CD4-positive, alpha-beta memory T cell (primary cell): ENCODE measurements around the gene SRM. TPM values are rescaled to one million over a fixed set of nuclear protein-coding genes. Genes with fewer than 3 reads are reported as not detected.

Source experiments
- CTCF ChIA-PET: fragments of 350-600 bp; sonication (Branson Sonifier 250); formaldehyde crosslinking; loops from one replicate; lab custom pipeline; 2021; ENCODE audit warnings: inconsistent platforms; ENCODE audit not compliant: partially characterized antibody; lab: Charles Lee
- POLR2A ChIA-PET: fragments of 350-600 bp; sonication (Branson Sonifier 250); formaldehyde crosslinking; loops from one replicate; lab custom pipeline; 2021; ENCODE audit not compliant: partially characterized antibody; lab: Charles Lee
- DNase-seq, 5 donors: peaks; one replicate each; pipeline versions ENCODE4 v3.0.0 to v3.0.0-alpha.2; 2020 to 2022; ENCODE audit warnings: mixed read lengths in 1 of 5
- H3K27ac ChIP-seq: one replicate; pipeline ENCODE4 v1.7.0; 2013; ENCODE audit warnings: low read depth, low read length
- H3K27me3 ChIP-seq: 2 replicates; pipeline ENCODE4 v1.7.0; 2013; ENCODE audit warnings: mild to moderate bottlenecking, low read length, moderate library complexity; ENCODE audit not compliant: insufficient read depth
- H3K36me3 ChIP-seq: 2 replicates; pipeline ENCODE4 v1.7.0; 2013; ENCODE audit warnings: mild to moderate bottlenecking, low read length, moderate library complexity; ENCODE audit not compliant: insufficient read depth
- H3K4me1 ChIP-seq: 2 replicates; pipeline ENCODE4 v1.7.0; 2013; ENCODE audit warnings: mild to moderate bottlenecking, low read length, moderate library complexity; ENCODE audit not compliant: insufficient read depth
- H3K4me3 ChIP-seq, 2 donors: one replicate each; pipeline ENCODE4 v1.7.0; 2013; ENCODE audit warnings: low read length in 2 of 2, mild to moderate bottlenecking in 1 of 2
- H3K9me3 ChIP-seq, 2 donors: one replicate each; pipeline ENCODE4 v1.7.0; 2013; ENCODE audit warnings: low read length in 2 of 2, control low read depth in 1 of 2; ENCODE audit not compliant: control insufficient read depth in 1 of 2
- H3K27ac Mint-ChIP-seq, 7 donors: one replicate each; pipeline ENCODE4 v1.8.0; 2020 to 2021; ENCODE audit warnings: mixed read lengths in 7 of 7, mild to moderate bottlenecking in 6 of 7, inconsistent platforms in 3 of 7, moderate library complexity in 3 of 7
- H3K27me3 Mint-ChIP-seq, 2 donors: one replicate each; pipeline ENCODE4 v1.8.0; 2020 to 2021; ENCODE audit warnings: mixed read lengths in 2 of 2
- H3K36me3 Mint-ChIP-seq, 2 donors: one replicate each; pipeline ENCODE4 v1.8.0; 2020 to 2021; ENCODE audit warnings: mixed read lengths in 2 of 2, inconsistent platforms in 1 of 2, mild to moderate bottlenecking in 1 of 2
- H3K4me1 Mint-ChIP-seq, 4 donors: one replicate each; pipeline ENCODE4 v1.8.0; 2020 to 2021; ENCODE audit warnings: mixed read lengths in 4 of 4, mild to moderate bottlenecking in 1 of 4
- H3K4me3 Mint-ChIP-seq, 8 donors: one replicate each; pipeline ENCODE4 v1.8.0; 2020 to 2021; ENCODE audit warnings: mixed read lengths in 8 of 8, mild to moderate bottlenecking in 7 of 8, moderate library complexity in 6 of 8, inconsistent platforms in 3 of 8
- H3K9me3 Mint-ChIP-seq, 8 donors: one replicate each; pipeline ENCODE4 v1.8.0; 2020 to 2021; ENCODE audit warnings: mixed read lengths in 8 of 8, mild to moderate bottlenecking in 5 of 8, inconsistent platforms in 3 of 8, moderate library complexity in 1 of 8
- intact Hi-C: fragments of 100-400 bp; cut with micrococcal nuclease; formaldehyde crosslinking; loops from one replicate; pipeline ENCODE4 v1.15.1; 2023
- polyA plus RNA-seq, 2 donors: library from polyadenylated mRNA; unstranded; fragments of 300-500 nt; fragmentation: Illumina TruSeq; gene quantifications; one replicate each; pipeline ENCODE4 v1.2.3, GENCODE V29; 2021
- total RNA-seq, 2 experiments: library from RNA; stranded (reverse); gene quantifications; one replicate each; pipeline ENCODE4 v1.2.3, GENCODE V29; 2021

SRM gene
- total and polyA plus RNA-seq, 4 experiments from 2014 or later = 53.1 to 162 (median 59.1) TPM

DNA sequence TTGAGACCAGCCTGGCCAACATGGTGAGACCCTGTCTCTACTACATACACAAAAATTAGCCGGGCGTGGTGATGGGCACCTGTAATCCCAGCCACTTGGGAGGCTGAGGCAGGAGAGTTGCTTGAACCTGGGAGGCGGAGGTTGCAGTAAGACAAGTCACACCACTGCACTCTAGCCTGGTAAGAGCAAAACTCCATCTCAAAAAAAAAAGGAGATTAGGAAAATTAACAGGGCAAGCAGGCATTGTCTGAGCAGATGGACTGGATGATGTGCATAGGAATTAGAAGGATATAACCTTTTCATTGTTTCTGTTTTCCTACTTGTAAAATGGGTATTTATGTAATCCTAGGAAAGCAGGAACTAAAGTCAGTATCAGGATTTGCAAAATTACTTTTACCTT is 31.8 kb downstream of the SRM start:
- ChIA-PET CTCF (interaction anchor here (1.6 kb wide), 1 partner anchor 9 kb away, joined by 8 read pairs; no protein-coding TSS in a partner anchor), POLR2A (interaction anchor here (1.5 kb wide), 1 partner anchor 16 kb away, joined by 4 read pairs; the partner anchor contains the start of gene TARDBP)
- Histone ChIP-seq H3K9me3 (no peaks in the 10 kb centered on the region), H3K27me3 (no peaks in the 10 kb centered on the region), H3K36me3 (peaks cover 23% of the 10 kb centered on the region), H3K4me1 (no peaks in the 10 kb centered on the region), H3K4me3 (no peak overlapping the region), H3K27ac (no peak overlapping the region)
- peaks cover 9 to 21% (median 14%) of the 10 kb centered on the region in 4 donors for H3K4me1 Mint-ChIP-seq
- no peaks in the 10 kb centered on the region for H3K27me3 Mint-ChIP-seq
- no peak overlapping the region for H3K4me3 Mint-ChIP-seq
- no peak for DNase-seq
- intact Hi-C loops = no loop called here
- no peaks in the 10 kb centered on the region for H3K9me3 Mint-ChIP-seq
- H3K27ac Mint-ChIP-seq = no peak overlapping the region
- peaks cover 29 to 55% of the 10 kb centered on the region in 2 donors for H3K36me3 Mint-ChIP-seq

DNA sequence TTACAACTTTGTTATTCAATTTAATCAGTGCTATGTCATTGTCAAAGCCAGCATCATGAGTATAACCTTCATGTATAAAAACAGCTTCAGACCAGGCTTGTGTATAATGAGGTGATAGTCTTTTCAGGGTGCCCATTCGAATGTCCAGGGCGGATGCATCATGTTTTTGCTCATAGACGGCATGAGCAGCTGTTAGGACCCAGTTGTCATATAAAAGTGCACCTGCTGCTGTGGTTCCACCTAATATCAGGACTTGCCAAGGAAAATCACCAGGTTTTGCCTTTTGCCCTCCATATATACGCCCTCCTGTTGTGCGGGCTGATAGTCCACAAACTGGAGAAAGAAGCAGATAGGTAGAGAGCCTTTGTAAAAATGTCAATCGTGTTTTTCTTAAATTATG is 32.5 kb downstream of the SRM start:
- intact Hi-C loops = no loop called here
- POLR2A ChIA-PET = interaction anchor here (0.6 to 1.5 kb wide), 3 partner anchors 15 to 37 kb away, joined by 3 to 4 read pairs (median 3); partner anchors contain the start of gene TARDBP
- no peaks in the 10 kb centered on the region for H3K9me3 Mint-ChIP-seq
- H3K36me3 ChIP-seq = peaks cover 25% of the 10 kb centered on the region
- H3K4me1 ChIP-seq = no peaks in the 10 kb centered on the region
- no peak overlapping the region for H3K27ac ChIP-seq
- no peak overlapping the region for H3K4me3 Mint-ChIP-seq
- H3K36me3 Mint-ChIP-seq = peaks cover 36 to 62% of the 10 kb centered on the region in 2 donors
- no peaks in the 10 kb centered on the region for H3K27me3 ChIP-seq
- no peak for DNase-seq
- CTCF ChIA-PET = interaction anchor here (1.1 to 1.6 kb wide), 2 partner anchors 8 to 10 kb away, joined by 3 to 8 read pairs; no protein-coding TSS in a partner anchor
- no peak overlapping the region for H3K27ac Mint-ChIP-seq
- H3K4me1 Mint-ChIP-seq = peaks cover 14 to 23% (median 16%) of the 10 kb centered on the region in 4 donors
- no peaks in the 10 kb centered on the region for H3K27me3 Mint-ChIP-seq
- no peaks in the 10 kb centered on the region for H3K9me3 ChIP-seq
- no peak overlapping the region for H3K4me3 ChIP-seq

DNA sequence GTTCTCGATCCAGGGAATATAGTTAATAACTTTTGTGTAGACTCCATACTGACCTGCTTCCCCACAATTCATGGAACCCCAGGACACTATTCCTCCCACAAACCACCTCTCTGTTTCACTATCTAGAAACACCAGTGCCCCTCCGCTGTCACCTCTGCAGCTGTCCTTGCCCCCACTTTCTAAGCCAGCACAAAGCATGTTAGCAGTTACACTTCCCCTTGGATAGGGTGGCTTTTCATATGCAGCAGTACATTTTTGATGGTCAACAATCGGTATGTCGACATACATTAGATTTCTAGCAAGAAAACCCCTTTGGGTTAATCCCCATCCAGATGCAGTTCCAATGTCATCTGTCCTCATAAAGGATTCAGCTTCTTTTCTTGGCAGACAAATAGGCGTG is 32.9 kb downstream of the SRM start:
- Histone ChIP-seq H3K36me3 (peaks cover 29% of the 10 kb centered on the region), H3K9me3 (no peaks in the 10 kb centered on the region), H3K27ac (no peak overlapping the region), H3K27me3 (no peaks in the 10 kb centered on the region), H3K4me1 (no peaks in the 10 kb centered on the region), H3K4me3 (no peak overlapping the region)
- no peak overlapping the region for H3K4me3 Mint-ChIP-seq
- peak overlapping the region in 2 of 7 donors; percentile 6 to 17 for H3K27ac Mint-ChIP-seq
- no peak for DNase-seq
- no peaks in the 10 kb centered on the region for H3K27me3 Mint-ChIP-seq
- H3K36me3 Mint-ChIP-seq = peaks cover 40 to 66% of the 10 kb centered on the region in 2 donors
- H3K4me1 Mint-ChIP-seq = peaks cover 18 to 28% (median 19%) of the 10 kb centered on the region in 4 donors
- ChIA-PET CTCF (interaction anchor here (1.1 to 1.6 kb wide), 2 partner anchors 9 to 10 kb away, joined by 3 to 8 read pairs; no protein-coding TSS in a partner anchor), POLR2A (interaction anchor here (0.6 to 1.5 kb wide), 3 partner anchors 14 to 36 kb away, joined by 3 to 4 read pairs (median 3); partner anchors contain the start of gene TARDBP)
- H3K9me3 Mint-ChIP-seq = no peaks in the 10 kb centered on the region
- intact Hi-C loops = no loop called here

DNA sequence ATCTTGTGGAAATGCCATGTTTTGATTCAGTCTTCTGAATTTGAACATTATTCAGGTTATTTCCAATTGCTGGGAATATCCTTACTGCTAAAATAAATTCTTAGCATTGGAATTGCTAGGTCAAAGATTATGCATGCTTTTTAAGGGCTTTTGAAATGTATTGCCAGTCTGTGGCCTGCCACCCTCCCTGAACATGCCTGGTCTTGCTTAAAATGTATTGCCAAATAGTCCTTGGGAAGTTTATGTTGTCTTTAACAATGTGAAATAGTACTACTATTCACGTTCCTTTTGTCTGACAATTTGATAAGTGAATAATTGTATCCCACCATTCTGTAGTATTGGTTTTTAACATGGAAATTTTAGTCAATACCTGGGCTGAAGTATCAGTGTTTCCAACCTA is 33.8 kb downstream of the SRM start:
- no peak overlapping the region for H3K27ac ChIP-seq
- no peaks in the 10 kb centered on the region for H3K9me3 ChIP-seq
- ChIA-PET CTCF (no interaction called here), POLR2A (no interaction called here)
- H3K9me3 Mint-ChIP-seq = no peaks in the 10 kb centered on the region
- no peak overlapping the region for H3K4me3 Mint-ChIP-seq
- H3K4me1 ChIP-seq = no peaks in the 10 kb centered on the region
- H3K27me3 ChIP-seq = no peaks in the 10 kb centered on the region
- H3K4me1 Mint-ChIP-seq = peaks cover 19 to 29% (median 20%) of the 10 kb centered on the region in 4 donors
- peaks cover 42 to 75% of the 10 kb centered on the region in 2 donors for H3K36me3 Mint-ChIP-seq
- H3K27me3 Mint-ChIP-seq = no peaks in the 10 kb centered on the region
- DNase-seq = no peak
- H3K27ac Mint-ChIP-seq = no peak overlapping the region
- peaks cover 38% of the 10 kb centered on the region for H3K36me3 ChIP-seq
- H3K4me3 ChIP-seq = no peak overlapping the region
- intact Hi-C loops = no loop called here

DNA sequence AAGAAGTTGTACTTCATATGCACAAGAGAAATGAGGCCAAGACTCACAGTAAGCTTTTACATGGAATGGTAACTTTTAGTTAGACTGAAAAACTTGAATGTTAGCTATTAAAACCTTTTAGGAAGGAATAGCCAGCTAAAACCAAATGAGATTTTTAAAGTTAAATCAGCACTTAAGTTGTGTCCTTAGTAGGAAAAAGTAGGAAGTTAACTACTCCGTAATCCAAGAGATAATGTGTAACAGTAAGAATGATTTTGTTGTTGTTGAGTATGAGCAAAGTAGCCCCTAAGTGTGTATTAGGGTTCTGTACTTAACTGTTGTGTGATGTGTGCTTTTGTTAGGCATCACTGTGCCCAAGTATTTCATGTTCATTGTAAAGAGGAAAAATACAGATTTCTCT is 34.2 kb downstream of the SRM start:
- no peak for DNase-seq
- Histone ChIP-seq H3K36me3 (peaks cover 42% of the 10 kb centered on the region), H3K9me3 (no peaks in the 10 kb centered on the region), H3K27ac (no peak overlapping the region), H3K4me1 (no peaks in the 10 kb centered on the region), H3K4me3 (no peak overlapping the region), H3K27me3 (no peaks in the 10 kb centered on the region)
- intact Hi-C loops = no loop called here
- ChIA-PET POLR2A (interaction anchor here (1.5 kb wide), 1 partner anchor 13 kb away, joined by 4 read pairs; the partner anchor contains the start of gene TARDBP), CTCF (no interaction called here)
- H3K9me3 Mint-ChIP-seq = no peaks in the 10 kb centered on the region
- H3K27me3 Mint-ChIP-seq = no peaks in the 10 kb centered on the region
- peak overlapping the region in 1 of 7 donors; percentile 46 for H3K27ac Mint-ChIP-seq
- no peak overlapping the region for H3K4me3 Mint-ChIP-seq
- peaks cover 41 to 79% of the 10 kb centered on the region in 2 donors for H3K36me3 Mint-ChIP-seq
- peaks cover 19 to 29% (median 20%) of the 10 kb centered on the region in 4 donors for H3K4me1 Mint-ChIP-seq

DNA sequence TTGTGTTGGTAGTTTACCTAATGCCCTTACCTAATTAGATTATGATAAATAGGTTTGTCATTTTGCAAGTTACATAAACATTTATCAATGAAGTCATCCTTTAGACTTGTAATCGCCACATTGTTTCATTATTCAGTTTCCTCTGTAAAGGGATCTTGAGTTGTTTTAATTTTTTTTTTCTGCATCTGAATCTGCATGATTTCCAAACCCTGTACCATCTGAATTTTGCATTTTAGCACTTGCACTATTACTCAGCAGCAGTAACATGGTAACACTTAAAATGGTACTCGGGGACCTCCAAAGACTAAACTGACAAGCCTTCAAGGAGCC is 35.0 kb downstream of the SRM start:
- no peaks in the 10 kb centered on the region for H3K27me3 ChIP-seq
- Mint-ChIP-seq H3K4me1 (peaks cover 19 to 29% (median 20%) of the 10 kb centered on the region in 4 donors), H3K4me3 (no peak overlapping the region), H3K27ac (peak overlapping the region in 1 of 7 donors; percentile 27), H3K27me3 (no peaks in the 10 kb centered on the region), H3K9me3 (no peaks in the 10 kb centered on the region), H3K36me3 (peaks cover 44 to 79% of the 10 kb centered on the region in 2 donors)
- H3K4me3 ChIP-seq = no peak overlapping the region
- H3K4me1 ChIP-seq = no peaks in the 10 kb centered on the region
- no peak for DNase-seq
- peaks cover 50% of the 10 kb centered on the region for H3K36me3 ChIP-seq
- POLR2A ChIA-PET = interaction anchor here (1.5 kb wide), 1 partner anchor 12 kb away, joined by 4 read pairs; the partner anchor contains the start of gene TARDBP
- intact Hi-C loops = no loop called here
- H3K27ac ChIP-seq = no peak overlapping the region
- CTCF ChIA-PET = interaction anchor here (1.1 to 1.4 kb wide), 2 partner anchors 11 to 13 kb away, joined by 3 read pairs; no protein-coding TSS in a partner anchor
- no peaks in the 10 kb centered on the region for H3K9me3 ChIP-seq

DNA sequence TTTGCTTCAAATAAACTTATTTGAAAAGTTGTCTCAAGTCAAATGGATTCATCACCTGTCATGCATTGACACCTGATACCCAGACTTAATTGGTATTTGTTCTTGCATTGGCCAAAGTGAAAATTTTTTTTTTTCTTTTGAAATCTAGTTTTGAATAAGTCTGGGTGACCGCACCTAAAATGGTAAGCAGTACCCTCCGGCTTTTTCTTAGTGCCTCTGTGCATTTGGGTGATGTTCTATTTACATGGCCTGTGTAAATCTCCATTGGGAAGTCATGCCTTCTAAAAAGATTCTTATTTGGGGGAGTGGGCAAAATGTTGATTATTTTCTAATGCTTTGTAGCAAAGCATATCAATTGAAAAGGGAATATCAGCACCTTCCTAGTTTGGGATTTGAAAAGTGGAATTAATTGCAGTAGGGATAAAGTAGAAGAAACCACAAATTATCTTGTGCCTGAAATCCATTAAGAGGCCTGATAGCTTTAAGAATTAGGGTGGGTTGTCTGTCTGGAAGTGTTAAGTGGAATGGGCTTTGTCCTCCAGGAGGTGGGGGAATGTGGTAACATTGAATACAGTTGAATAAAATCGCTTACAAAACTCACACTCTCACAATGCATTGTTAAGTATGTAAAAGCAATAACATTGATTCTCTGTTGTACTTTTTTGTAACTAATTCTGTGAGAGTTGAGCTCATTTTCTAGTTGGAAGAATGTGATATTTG is 35.5 kb downstream of the SRM start:
- Mint-ChIP-seq H3K36me3 (peaks cover 44 to 82% of the 10 kb centered on the region in 2 donors), H3K9me3 (no peaks in the 10 kb centered on the region), H3K27ac (peak overlapping the region in 2 of 7 donors; percentile 27 to 44), H3K4me1 (peaks cover 19 to 29% (median 20%) of the 10 kb centered on the region in 4 donors), H3K4me3 (no peak overlapping the region), H3K27me3 (no peaks in the 10 kb centered on the region)
- Histone ChIP-seq H3K4me3 (no peak overlapping the region), H3K27me3 (no peaks in the 10 kb centered on the region), H3K27ac (no peak overlapping the region), H3K4me1 (no peaks in the 10 kb centered on the region), H3K36me3 (peaks cover 53% of the 10 kb centered on the region), H3K9me3 (no peaks in the 10 kb centered on the region)
- intact Hi-C loops = no loop called here
- POLR2A ChIA-PET = interaction anchor here (1.5 kb wide), 1 partner anchor 12 kb away, joined by 4 read pairs; the partner anchor contains the start of gene TARDBP
- DNase-seq = no peak
- CTCF ChIA-PET = interaction anchor here (1.1 to 1.4 kb wide), 2 partner anchors 11 to 14 kb away, joined by 3 read pairs; no protein-coding TSS in a partner anchor
